Activated B cell treated with CpG ODN at 0.5 μM for 24 hours (primary cell): ENCODE measurements around the gene TMC3. TPM values are rescaled to one million over a fixed set of nuclear protein-coding genes. Genes with fewer than 3 reads are reported as not detected.

ENCODE experiments used
- ATAC-seq: fragments of 200-7000 bp; cut with Tn5 transposase; one replicate; pipeline ENCODE4 v1.10.0; 2021; ENCODE audit warnings: low read depth, mild to moderate bottlenecking, moderate library complexity
- CTCF ChIA-PET: fragments of 350-600 bp; sonication (Branson Sonifier 250); formaldehyde crosslinking; loops from one replicate; lab custom pipeline; 2021; ENCODE audit warnings: antibody characterized with exemption; lab: Charles Lee
- POLR2A ChIA-PET: fragments of 350-600 bp; sonication (Branson Sonifier 250); formaldehyde crosslinking; loops from one replicate; lab custom pipeline; 2021; ENCODE audit warnings: antibody characterized with exemption; lab: Charles Lee
- DNase-seq: peaks from one replicate; pipeline ENCODE4 v3.0.0; 2022
- H3K27ac Mint-ChIP-seq: one replicate; pipeline ENCODE4 v1.8.0; 2020; ENCODE audit warnings: mixed read lengths
- H3K27me3 Mint-ChIP-seq: one replicate; pipeline ENCODE4 v1.8.0; 2021; ENCODE audit warnings: mixed read lengths
- H3K36me3 Mint-ChIP-seq: one replicate; pipeline ENCODE4 v1.8.0; 2021; ENCODE audit warnings: low read depth, mixed read lengths
- H3K4me1 Mint-ChIP-seq: one replicate; pipeline ENCODE4 v1.8.0; 2021; ENCODE audit warnings: mixed read lengths
- H3K4me3 Mint-ChIP-seq: one replicate; pipeline ENCODE4 v1.8.0; 2020; ENCODE audit warnings: mild to moderate bottlenecking, mixed read lengths
- H3K9me3 Mint-ChIP-seq: one replicate; pipeline ENCODE4 v1.8.0; 2020; ENCODE audit warnings: mixed read lengths
- intact Hi-C: fragments of 100-400 bp; cut with micrococcal nuclease; formaldehyde crosslinking; loops from one replicate; pipeline ENCODE4 v1.15.1; 2024
- total RNA-seq: library from RNA; stranded (reverse); gene quantifications from 2 replicates; pipeline ENCODE4 v1.2.3, GENCODE V29; 2022
- TF ChIP-seq, protein P1 (sequence below): fragments of 200-600 bp; IDR thresholded peaks from one replicate; pipeline ENCODE4 v1.8.0; 2022; ENCODE audit warnings: antibody characterized with exemption, mild to moderate bottlenecking

Gene TMC3
- total RNA-seq, 1 donor from 2014 or later = not detected

DNA sequence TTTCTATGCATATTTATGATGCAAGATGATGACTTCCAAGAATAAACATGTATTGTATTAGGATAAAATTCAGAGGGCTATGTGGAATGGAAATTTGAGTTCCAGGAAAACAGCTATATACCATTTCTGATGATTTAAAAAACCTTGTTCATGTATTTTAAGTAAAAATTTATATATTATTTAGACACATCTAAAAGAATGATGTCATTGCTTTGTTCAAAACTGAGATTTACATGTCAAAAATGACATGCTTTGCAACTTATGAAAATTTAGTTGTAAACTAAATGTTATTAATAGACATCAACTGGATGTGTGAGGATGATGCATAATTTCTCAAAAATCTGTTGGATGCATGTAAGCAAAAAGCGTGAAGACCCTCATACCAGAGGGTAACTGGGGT, 52.3 kb downstream of the TMC3 start:
- ChIA-PET CTCF (interaction anchor here (0.6 to 1.1 kb wide), 2 partner anchors 46 to 492 kb away, joined by 3 to 6 read pairs; no protein-coding TSS in a partner anchor), POLR2A (interaction anchor here (0.9 to 5.1 kb wide), 3 partner anchors 10 to 29 kb away, joined by 3 to 73 read pairs (median 3); no protein-coding TSS in a partner anchor)
- ATAC-seq (no peak), DNase-seq (no peak)
- no peak overlapping the region for H3K4me3 Mint-ChIP-seq
- H3K9me3 Mint-ChIP-seq = no peaks in the 10 kb centered on the region
- H3K27ac Mint-ChIP-seq = no peak overlapping the region
- no peaks in the 10 kb centered on the region for H3K27me3 Mint-ChIP-seq
- intact Hi-C loops = no loop called here
- TF ChIP-seq, protein P1, sequence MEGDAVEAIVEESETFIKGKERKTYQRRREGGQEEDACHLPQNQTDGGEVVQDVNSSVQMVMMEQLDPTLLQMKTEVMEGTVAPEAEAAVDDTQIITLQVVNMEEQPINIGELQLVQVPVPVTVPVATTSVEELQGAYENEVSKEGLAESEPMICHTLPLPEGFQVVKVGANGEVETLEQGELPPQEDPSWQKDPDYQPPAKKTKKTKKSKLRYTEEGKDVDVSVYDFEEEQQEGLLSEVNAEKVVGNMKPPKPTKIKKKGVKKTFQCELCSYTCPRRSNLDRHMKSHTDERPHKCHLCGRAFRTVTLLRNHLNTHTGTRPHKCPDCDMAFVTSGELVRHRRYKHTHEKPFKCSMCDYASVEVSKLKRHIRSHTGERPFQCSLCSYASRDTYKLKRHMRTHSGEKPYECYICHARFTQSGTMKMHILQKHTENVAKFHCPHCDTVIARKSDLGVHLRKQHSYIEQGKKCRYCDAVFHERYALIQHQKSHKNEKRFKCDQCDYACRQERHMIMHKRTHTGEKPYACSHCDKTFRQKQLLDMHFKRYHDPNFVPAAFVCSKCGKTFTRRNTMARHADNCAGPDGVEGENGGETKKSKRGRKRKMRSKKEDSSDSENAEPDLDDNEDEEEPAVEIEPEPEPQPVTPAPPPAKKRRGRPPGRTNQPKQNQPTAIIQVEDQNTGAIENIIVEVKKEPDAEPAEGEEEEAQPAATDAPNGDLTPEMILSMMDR = no peak
- peaks cover 61% of the 10 kb centered on the region for H3K4me1 Mint-ChIP-seq
- peaks cover 37% of the 10 kb centered on the region for H3K36me3 Mint-ChIP-seq

DNA sequence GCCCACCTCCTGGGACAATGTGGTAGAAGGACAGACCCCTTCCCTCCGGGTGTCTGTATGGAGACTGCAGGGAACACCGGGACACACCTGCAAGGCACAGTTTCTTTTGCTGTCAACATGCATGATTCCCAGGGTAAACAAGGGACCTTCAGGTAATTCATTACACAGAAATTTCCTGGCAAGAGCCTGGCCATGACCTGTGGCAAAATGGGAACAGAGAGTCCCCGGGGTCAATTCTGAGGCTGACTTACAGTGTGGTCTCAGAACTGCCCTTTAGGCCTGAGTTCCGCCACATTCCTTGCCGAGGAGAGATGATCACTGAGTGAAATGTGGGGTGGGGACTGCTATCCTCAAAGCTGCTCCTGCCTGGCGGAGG, 56.4 kb downstream of the TMC3 start:
- peaks cover 81% of the 10 kb centered on the region for H3K4me1 Mint-ChIP-seq
- peak overlapping the region; percentile 82 for H3K27ac Mint-ChIP-seq
- intact Hi-C loops = no loop called here
- CTCF ChIA-PET = interaction anchor here (1.1 kb wide), 1 partner anchor 42 kb away, joined by 3 read pairs; no protein-coding TSS in a partner anchor
- POLR2A ChIA-PET = interaction anchor here (1.4 to 1.9 kb wide), 2 partner anchors 15 to 24 kb away, joined by 6 to 10 read pairs; no protein-coding TSS in a partner anchor
- H3K27me3 Mint-ChIP-seq = no peaks in the 10 kb centered on the region
- no peaks in the 10 kb centered on the region for H3K9me3 Mint-ChIP-seq
- TF ChIP-seq, protein P1 = no peak
- DNase-seq (no peak), ATAC-seq (no peak)
- H3K36me3 Mint-ChIP-seq = peaks cover 58% of the 10 kb centered on the region
- H3K4me3 Mint-ChIP-seq = peak overlapping the region; percentile 36

DNA sequence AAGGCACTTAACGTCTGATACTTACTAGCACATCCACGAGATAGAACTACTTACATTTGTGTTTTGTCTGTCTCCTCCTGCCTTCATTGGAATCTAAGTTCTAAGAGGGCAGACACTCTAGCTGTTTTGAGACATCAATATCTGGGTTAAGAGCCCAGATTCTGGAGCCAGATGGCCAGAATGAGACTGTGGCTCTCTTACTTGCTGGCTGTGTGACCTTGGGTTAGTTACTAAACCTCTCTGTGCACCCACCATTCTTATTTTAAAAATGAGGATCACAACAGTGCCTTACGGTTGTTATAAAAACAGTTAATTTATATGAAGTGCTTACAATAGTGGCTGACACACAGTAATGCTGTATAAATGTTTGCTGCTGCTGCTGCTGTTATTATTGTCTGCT, 57.7 kb downstream of the TMC3 start:
- DNase-seq = no peak
- Mint-ChIP-seq H3K4me3 (peak overlapping the region; percentile 47), H3K9me3 (no peaks in the 10 kb centered on the region), H3K36me3 (peaks cover 69% of the 10 kb centered on the region), H3K27me3 (no peaks in the 10 kb centered on the region), H3K4me1 (peaks cover 87% of the 10 kb centered on the region), H3K27ac (peak overlapping the region; percentile 82)
- CTCF ChIA-PET = no interaction called here
- TF ChIP-seq, protein P1 = no peak
- intact Hi-C loops = no loop called here
- no peak for ATAC-seq
- POLR2A ChIA-PET = interaction anchor here (1.9 to 3.8 kb wide), 2 partner anchors 14 to 15 kb away, joined by 10 to 20 read pairs; no protein-coding TSS in a partner anchor

DNA sequence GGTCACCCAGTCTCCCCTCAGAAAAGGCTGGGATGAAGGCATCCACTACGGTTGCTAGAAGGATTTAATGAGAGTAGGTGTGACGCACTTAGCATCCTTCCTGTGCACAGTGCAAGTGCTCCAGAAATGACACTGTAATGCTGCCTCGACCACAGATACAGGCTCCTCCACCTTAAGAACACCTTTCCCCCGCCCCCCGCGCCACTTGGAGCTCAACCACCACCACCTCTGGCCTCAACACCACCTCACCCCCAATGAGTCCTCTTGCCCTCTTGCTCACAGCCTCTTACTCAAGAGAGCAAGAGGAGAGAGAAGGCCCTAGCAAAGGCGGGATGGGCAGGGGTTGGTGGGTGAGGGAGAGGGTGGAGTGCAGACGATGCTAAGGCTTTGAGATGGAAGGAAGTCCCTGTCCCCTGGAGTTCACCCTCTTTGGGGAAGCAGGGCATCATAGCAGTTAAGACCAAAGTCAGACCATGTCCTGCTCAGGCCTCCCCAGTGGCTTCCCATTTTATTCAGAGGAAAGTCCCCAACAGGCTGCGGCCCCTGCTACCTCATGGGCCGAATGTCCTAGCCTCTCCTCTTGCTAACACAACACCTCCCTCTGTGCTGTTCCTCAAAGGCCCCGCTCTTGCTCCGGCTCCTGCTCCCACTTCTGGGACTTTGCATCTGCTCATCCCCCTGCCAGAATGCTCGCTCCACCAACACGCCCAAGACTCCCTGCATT, 58.4 kb downstream of the TMC3 start:
- Mint-ChIP-seq H3K9me3 (no peaks in the 10 kb centered on the region), H3K4me1 (peaks cover 94% of the 10 kb centered on the region), H3K27ac (peak overlapping the region; percentile 82), H3K36me3 (peaks cover 74% of the 10 kb centered on the region), H3K4me3 (peak overlapping the region; percentile 47), H3K27me3 (no peaks in the 10 kb centered on the region)
- no peak for ATAC-seq
- TF ChIP-seq, protein P1 = no peak
- DNase-seq = no peak
- CTCF ChIA-PET = no interaction called here
- POLR2A ChIA-PET = interaction anchor here (0.7 to 3.8 kb wide), 4 partner anchors 9 to 24 kb away, joined by 3 to 30 read pairs (median 12); no protein-coding TSS in a partner anchor
- intact Hi-C loops = no loop called here

DNA sequence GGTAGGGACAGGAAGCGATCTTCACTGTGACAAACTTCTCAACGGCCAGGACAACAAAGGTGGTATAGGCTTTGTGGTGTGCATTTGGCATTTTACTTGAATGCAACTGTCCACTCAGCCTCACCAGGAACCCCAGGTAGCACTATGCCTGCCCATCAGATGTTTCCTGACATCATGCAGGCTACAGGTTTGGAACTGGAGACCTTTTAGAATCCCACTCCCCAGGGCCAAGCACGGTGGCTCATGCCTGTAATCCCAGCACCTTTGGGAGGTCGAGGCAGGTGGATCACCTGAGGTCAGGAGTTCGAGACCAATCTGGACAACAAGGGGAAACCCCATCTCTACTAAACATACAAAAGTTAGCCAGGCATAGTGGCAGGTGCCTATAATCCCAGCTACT, 59.6 kb downstream of the TMC3 start:
- ChIA-PET POLR2A (interaction anchor here (1.2 to 3.8 kb wide), 5 partner anchors 10 to 33 kb away, joined by 3 to 30 read pairs (median 20); no protein-coding TSS in a partner anchor), CTCF (interaction anchor here (1.0 kb wide), 1 partner anchor 39 kb away, joined by 3 read pairs; no protein-coding TSS in a partner anchor)
- Mint-ChIP-seq H3K36me3 (peaks cover 78% of the 10 kb centered on the region), H3K27ac (peak overlapping the region; percentile 82), H3K4me3 (peak overlapping the region; percentile 5), H3K4me1 (peaks cover 97% of the 10 kb centered on the region), H3K27me3 (no peaks in the 10 kb centered on the region), H3K9me3 (no peaks in the 10 kb centered on the region)
- TF ChIP-seq, protein P1 = no peak
- DNase-seq (no peak), ATAC-seq (no peak)
- intact Hi-C loops = no loop called here
